K562 (cell line): ENCODE data around the gene SBK3. TPM values are rescaled to one million over a fixed set of nuclear protein-coding genes. Genes with fewer than 3 reads are reported as not detected.

ENCODE experiments used
- ATAC-seq: fragments of 200-7000 bp; cut with Tn5 transposase; 3 replicates; pipeline ENCODE4 v1.9.1; 2020; ENCODE audit warnings: moderate library complexity
- BruUV-seq: library from RNA; stranded (reverse); fragments of 400-500 nt; replicated peaks from 2 replicates; lab custom pipeline; 2021; lab: Mats Ljungman, UMichigan
- CTCF ChIA-PET: fragments of 300-600 bp; formaldehyde crosslinking; extraction: SDS; loops from one replicate; lab custom pipeline; 2021; ENCODE audit warnings: low intra/inter-chr PET ratio; lab: Yijun Ruan, JAX
- POLR2A ChIA-PET: fragments of 300-600, 350-650 bp; sonication (Branson Sonifier 250); formaldehyde crosslinking; extraction: SDS; loops from one replicate; lab custom pipeline; 2021; ENCODE audit warnings: antibody characterized with exemption, inconsistent platforms; lab: Yijun Ruan, JAX
- DNase-seq, 4 experiments: peaks; one replicate each; pipeline versions ENCODE4 v3.0.0 to v3.0.0-alpha.2; 2011 to 2018; ENCODE audit warnings: low spot score in 3 of 4, mixed read lengths in 3 of 4; ENCODE audit errors: extremely low read depth in 1 of 4
- FAIRE-seq: peaks from 2 replicates; lab custom pipeline; 2011; peaks lifted over from hg19 to GRCh38; lab: Jason Lieb, UNC
- H2AFZ ChIP-seq: 2 replicates; pipeline ENCODE4 v1.6.0; 2011; ENCODE audit warnings: low read depth, low read length, control low read depth, inconsistent platforms
- H3K27ac ChIP-seq: fragments of 200-600 bp; 3 replicates; pipeline ENCODE4 v1.8.0; 2011; ENCODE audit warnings: low read depth, mild to moderate bottlenecking, control low read depth, inconsistent platforms, low read length, moderate library complexity, mixed read lengths; ENCODE audit errors: extremely low read depth
- H3K27me3 ChIP-seq, 2 experiments: fragments of 300-600 bp in 1 of 2; 2 replicates in 1 of 2; 3 replicates in 1 of 2; pipeline versions ENCODE4 v1.6.0 to v1.8.0; 2011; ENCODE audit warnings: inconsistent platforms in 2 of 2, low read length in 2 of 2, mild to moderate bottlenecking in 1 of 2, mixed read lengths in 1 of 2, moderate library complexity in 1 of 2; ENCODE audit not compliant: control insufficient read depth in 2 of 2, insufficient read depth in 2 of 2
- H3K36me3 ChIP-seq: fragments of 300-600 bp; 3 replicates; pipeline ENCODE4 v1.8.0; 2011; ENCODE audit warnings: mild to moderate bottlenecking, low read length, inconsistent platforms; ENCODE audit not compliant: control insufficient read depth, insufficient read depth
- H3K4me1 ChIP-seq, 2 experiments: fragments of 200-600 bp in 1 of 2; replicated peaks in 1 of 2; 2 replicates in 1 of 2; 3 replicates in 1 of 2; pipeline versions ENCODE4 v1.5.1 to v1.8.0; 2011; ENCODE audit warnings: inconsistent platforms in 2 of 2, low read length in 2 of 2, mild to moderate bottlenecking in 1 of 2, mixed read lengths in 1 of 2, moderate library complexity in 1 of 2; ENCODE audit not compliant: control insufficient read depth in 2 of 2, insufficient read depth in 2 of 2
- H3K4me2 ChIP-seq: 2 replicates; pipeline ENCODE4 v1.6.1; 2011; ENCODE audit warnings: low read length, control low read depth, inconsistent platforms, mixed read lengths; ENCODE audit not compliant: insufficient read depth
- H3K4me3 ChIP-seq: fragments of 200-600 bp; sonication (generic), shearing (Covaris generic); 2 replicates; pipeline ENCODE4 v1.5.1; 2016; ENCODE audit warnings: control low read depth, inconsistent platforms
- H3K79me2 ChIP-seq: fragments of 200-600 bp; 3 replicates; pipeline ENCODE4 v1.8.0; 2011; ENCODE audit warnings: low read length, inconsistent platforms; ENCODE audit not compliant: control insufficient read depth, insufficient read depth
- H3K9ac ChIP-seq, 2 experiments: 2 replicates each; pipeline versions ENCODE4 v1.6.0 to v1.6.1; 2011; ENCODE audit warnings: low read depth in 2 of 2, low read length in 2 of 2, control low read depth in 1 of 2, inconsistent platforms in 1 of 2, mild to moderate bottlenecking in 1 of 2, mixed read lengths in 1 of 2; ENCODE audit not compliant: insufficient read depth in 1 of 2
- H3K9me1 ChIP-seq: one replicate; pipeline ENCODE4 v1.6.0; 2011; ENCODE audit warnings: inconsistent platforms, mild to moderate bottlenecking, low read length, moderate library complexity; ENCODE audit not compliant: control insufficient read depth, insufficient read depth
- H3K9me3 ChIP-seq: replicated peaks from 2 replicates; pipeline ENCODE4 v1.5.1; 2011; ENCODE audit warnings: low read depth, low read length, inconsistent platforms; ENCODE audit not compliant: control insufficient read depth, insufficient read depth
- H4K20me1 ChIP-seq: replicated peaks from 2 replicates; pipeline ENCODE4 v1.6.1; 2011; ENCODE audit warnings: low read length, inconsistent platforms, mixed read lengths; ENCODE audit not compliant: control insufficient read depth, insufficient read depth
- ELK1 ChIP-seq: sonication (generic); formaldehyde crosslinking; IDR thresholded peaks from 2 replicates; pipeline ENCODE4 v1.8.1; 2022; ENCODE audit warnings: missing genetic modification reagents
- PRPF4 ChIP-seq: fragments of 200-400 bp; formaldehyde crosslinking; IDR thresholded peaks from one replicate; pipeline ENCODE4 v1.6.1; 2017; ENCODE audit warnings: low read length, low read depth, mild to moderate bottlenecking; ENCODE audit not compliant: insufficient read depth, poor library complexity, severe bottlenecking
- THRB ChIP-seq: fragments of 450-650 bp; formaldehyde crosslinking; conservative IDR thresholded peaks from 2 replicates; pipeline ENCODE4 v1.4.0; 2022; ENCODE audit warnings: mild to moderate bottlenecking, missing genetic modification characterization
- WGBS: fragments of 100-300 bp; shearing (Covaris generic); methylation state at CpG from one replicate; pipeline ENCODE4 v1.1.6; 2016; ENCODE audit warnings: low coverage, mixed read lengths; ENCODE audit not compliant: insufficient coverage; ENCODE audit errors: missing lambda C conversion rate; 5-methylcytosine and 5-hydroxymethylcytosine counted together
- in situ Hi-C: fragments of 300-500 bp; cut with MboI; formaldehyde crosslinking; loops from 4 replicates; pipeline ENCODE4 v1.15.0; 2018; ENCODE audit warnings: inconsistent platforms, mixed read lengths
- intact Hi-C: fragments of 100-400 bp; cut with micrococcal nuclease; formaldehyde crosslinking; loops from 2 replicates; pipeline ENCODE4 v1.14.2; 2022
- polyA plus RNA-seq, 8 experiments: library from polyadenylated mRNA; depleted of rRNA in 4 of 8; stranded (reverse) in 5 of 8; unstranded in 3 of 8; fragments of >200 nt; fragmentation: Nextera tagmentation in 2 of 8; fragmentation: Illumina TruSeq in 1 of 8; extraction: Ambion mirVana in 2 of 8; extraction: Trizol in 1 of 8; gene quantifications; 2 replicates each; pipeline versions ENCODE4 v1.2.1 to v1.2.3, GENCODE V29; 2011 to 2014; ENCODE audit warnings: inconsistent platforms in 1 of 8, missing spikeins in 1 of 8
- total RNA-seq, 7 experiments: library from RNA; depleted of rRNA in 6 of 7; stranded (reverse); fragments of >200 nt in 6 of 7; fragmentation: Illumina TruSeq in 2 of 7; extraction: Trizol in 2 of 7; gene quantifications; 2 replicates each; pipeline versions ENCODE4 v1.2.1 to v1.2.3, GENCODE V29; 2011 to 2021; ENCODE audit warnings: low replicate concordance in 1 of 7

SBK3 gene
- total and polyA plus RNA-seq, 9 of the 15 experiments (the other 6 are each of a cell fraction or from before 2014, with no cell fraction given) = 0.11 to 0.43 (median 0.13) TPM; not detected in 6

GRCh38 chr19:55538132-55538531 is 7.2 kb downstream of the SBK3 start:
- FAIRE-seq (no peak), ATAC-seq (no peak), DNase-seq (no peak)
- no peak overlapping the region for H3K9ac ChIP-seq
- no peaks in the 10 kb centered on the region for H3K9me3 ChIP-seq
- peaks cover 4% of the 10 kb centered on the region for H3K9me1 ChIP-seq
- CTCF ChIA-PET = no interaction called here
- intact Hi-C loops = no loop called here
- no peak overlapping the region for H3K4me2 ChIP-seq
- 29% methylated on average over 3 of the region's 5 CpGs for WGBS
- POLR2A ChIA-PET = no interaction called here
- no peaks in the 10 kb centered on the region for H3K27me3 ChIP-seq
- H3K4me1 ChIP-seq = peaks cover 0 to 40% of the 10 kb centered on the region in 2 experiments; a peak in 2 of 5 replicates
- no peaks in the 10 kb centered on the region for H4K20me1 ChIP-seq
- no peak for TF ChIP-seq PRPF4
- TF ChIP-seq ELK1 (CRISPR knock-in tag) = no peak
- no peak for TF ChIP-seq THRB
- H2AFZ ChIP-seq = no peak overlapping the region
- H3K4me3 ChIP-seq = no peak overlapping the region
- no TSS peak for BruUV-seq
- H3K79me2 ChIP-seq = no peaks in the 10 kb centered on the region
- in situ Hi-C loops = no loop called here
- H3K36me3 ChIP-seq = no peaks in the 10 kb centered on the region
- no peak overlapping the region for H3K27ac ChIP-seq
